ENCODE results near the gene ENTPD2. TPM values are rescaled to one million over a fixed set of nuclear protein-coding genes. Genes with fewer than 3 reads are reported as not detected.

Gene ENTPD2
- total RNA-seq, 2 donors from 2014 or later, result 0.41 to 0.67 TPM

GRCh38 chr9:137044502-137045177, 9.2 kb downstream of the ENTPD2 start:
- no peak for TF ChIP-seq CTCF (IDR thresholded peaks at IDR 0.05)

GRCh38 chr9:137044037-137044436, 9.8 kb downstream of the ENTPD2 start:
- no peak for DNase-seq (ENCODE audit: low spot score)
- peak overlapping the region; percentile 49 to 60 for H3K4me3 ChIP-seq

More at GRCh38 chr9:137044502-137045177, 9.2 kb downstream of the ENTPD2 start:
- peak overlapping the region; percentile 49 to 60 for H3K4me3 ChIP-seq
- peaks cover 12% of the 10 kb centered on the region for H3K36me3 ChIP-seq
- H3K4me1 ChIP-seq, result peaks cover 0 to 53% of the 10 kb centered on the region in 2 donors
- H3K27ac ChIP-seq, result peak overlapping the region; percentile 58 to 77
- DNase-seq (ENCODE audit: low spot score), result no peak
- H3K27me3 ChIP-seq, result peaks cover 0 to 10% of the 10 kb centered on the region in 2 donors
- H3K9me3 ChIP-seq, result no peaks in the 10 kb centered on the region

GRCh38 chr9:137042751-137043727, 10.8 kb downstream of the ENTPD2 start:
- Histone ChIP-seq H3K4me3 (peak overlapping the region; percentile 14 to 60), H3K27ac (peak overlapping the region; percentile 58 to 73), H3K36me3 (peaks cover 23% of the 10 kb centered on the region), H3K4me1 (peaks cover 0 to 44% of the 10 kb centered on the region in 2 donors), H3K27me3 (no peaks in the 10 kb centered on the region), H3K9me3 (no peaks in the 10 kb centered on the region)
- DNase-seq (ENCODE audit: low spot score), result peak; percentile 80
- TF ChIP-seq CTCF (IDR thresholded peaks at IDR 0.05), result no peak

More at GRCh38 chr9:137044037-137044436, 9.8 kb downstream of the ENTPD2 start:
- peak overlapping the region; percentile 58 to 73 for H3K27ac ChIP-seq
- H3K9me3 ChIP-seq, result no peaks in the 10 kb centered on the region
- peaks cover 0 to 51% of the 10 kb centered on the region in 2 donors for H3K4me1 ChIP-seq
- peaks cover 18% of the 10 kb centered on the region for H3K36me3 ChIP-seq
- peaks cover 0 to 4% of the 10 kb centered on the region in 2 donors for H3K27me3 ChIP-seq
- no peak for TF ChIP-seq CTCF (IDR thresholded peaks at IDR 0.05)

DNA sequence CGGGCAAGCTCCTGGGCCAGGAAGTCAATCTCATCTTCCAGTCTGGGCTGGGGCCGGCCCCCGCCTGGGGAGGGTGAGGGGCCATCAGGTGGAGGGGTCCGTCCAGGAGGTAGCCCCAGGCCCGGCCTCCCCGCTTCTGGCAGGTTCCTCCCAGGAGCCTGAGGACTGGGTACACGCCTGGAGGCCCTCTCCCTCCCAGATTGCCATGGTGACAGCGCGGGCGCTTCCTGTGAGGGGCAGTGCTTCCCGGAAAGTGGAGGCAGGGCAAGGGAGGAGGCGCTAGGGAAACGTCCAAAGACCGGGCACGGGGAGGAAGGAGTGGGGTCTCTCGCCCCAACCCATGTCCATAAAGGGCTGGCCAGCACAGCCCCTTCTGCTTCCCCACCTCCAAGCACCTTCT, 12.7 kb downstream of the ENTPD2 start:
- TF ChIP-seq CTCF (IDR thresholded peaks at IDR 0.05), result no peak
- Histone ChIP-seq H3K9me3 (no peaks in the 10 kb centered on the region), H3K27ac (no peak overlapping the region), H3K4me1 (peaks cover 0 to 37% of the 10 kb centered on the region in 2 donors), H3K4me3 (no peak overlapping the region), H3K36me3 (peaks cover 23% of the 10 kb centered on the region), H3K27me3 (no peaks in the 10 kb centered on the region)
- DNase-seq (ENCODE audit: low spot score), result no peak

GRCh38 chr9:137040568-137040967, 13.3 kb downstream of the ENTPD2 start:
- no peak overlapping the region for H3K27ac ChIP-seq
- H3K27me3 ChIP-seq, result no peaks in the 10 kb centered on the region
- H3K4me3 ChIP-seq, result no peak overlapping the region
- no peaks in the 10 kb centered on the region for H3K9me3 ChIP-seq
- no peak for DNase-seq (ENCODE audit: low spot score)
- no peak for TF ChIP-seq CTCF (IDR thresholded peaks at IDR 0.05)
- peaks cover 0 to 36% of the 10 kb centered on the region in 2 donors for H3K4me1 ChIP-seq
- peaks cover 23% of the 10 kb centered on the region for H3K36me3 ChIP-seq

Data from right atrium auricular region (tissue), 2 donors.